SU-DHL-6 (cell line): Measurements from ENCODE around the gene TRIM29.

Source experiments
- H2AFZ ChIP-seq: fragments of 200-600 bp; sonication (generic); 2 replicates; pipeline ENCODE4 v1.6.1; 2014; ENCODE audit warnings: low read depth, mild to moderate bottlenecking, moderate library complexity, mixed read lengths, antibody characterized with exemption, low read length; ENCODE audit not compliant: severe bottlenecking
- H3F3A ChIP-seq: fragments of 200-600 bp; shearing (Covaris generic); 2 replicates; pipeline ENCODE4 v1.6.0; 2016; ENCODE audit warnings: antibody characterized with exemption, mild to moderate bottlenecking; ENCODE audit not compliant: insufficient read depth
- H3K27ac ChIP-seq: fragments of 200-600 bp; sonication (generic); 2 replicates; pipeline ENCODE4 v1.5.1; 2016; ENCODE audit warnings: low read depth, mild to moderate bottlenecking, low read length, moderate library complexity, mixed read lengths
- H3K27me3 ChIP-seq: fragments of 200-600 bp; sonication (generic), shearing (Covaris generic); 2 replicates; pipeline ENCODE4 v1.6.0; 2014; ENCODE audit warnings: mild to moderate bottlenecking, low read length
- H3K36me3 ChIP-seq: fragments of 200-600 bp; sonication (generic); 2 replicates; pipeline ENCODE4 v1.6.1; 2014; ENCODE audit warnings: mild to moderate bottlenecking, low read length, mixed read lengths
- H3K4me2 ChIP-seq: fragments of 300-600, 200-600 bp; shearing (Covaris generic), sonication (generic); 2 replicates; pipeline ENCODE4 v1.6.0; 2014; ENCODE audit warnings: low read length, low read depth, mild to moderate bottlenecking; ENCODE audit not compliant: poor library complexity, severe bottlenecking
- H3K4me3 ChIP-seq: fragments of 200-600 bp; sonication (generic); 2 replicates; pipeline ENCODE4 v1.5.1; 2014; ENCODE audit warnings: antibody characterized with exemption, low read length, mild to moderate bottlenecking, mixed read lengths; ENCODE audit not compliant: insufficient read depth, poor library complexity, severe bottlenecking
- H3K79me2 ChIP-seq: fragments of 200-600 bp; sonication (generic); 2 replicates; pipeline ENCODE4 v1.6.1; 2014; ENCODE audit warnings: mild to moderate bottlenecking, low read length, moderate library complexity; ENCODE audit not compliant: insufficient read depth
- H3K9ac ChIP-seq: fragments of 200-600 bp; sonication (generic); 2 replicates; pipeline ENCODE4 v1.7.0; 2014; ENCODE audit warnings: mild to moderate bottlenecking, low read length
- H3K9me2 ChIP-seq: fragments of 200-600 bp; sonication (generic); replicated peaks from 2 replicates; pipeline ENCODE4 v1.6.1; 2014; ENCODE audit warnings: low read length; ENCODE audit not compliant: insufficient read depth
- H3K9me3 ChIP-seq: fragments of 200-600 bp; sonication (generic); 2 replicates; pipeline ENCODE4 v1.6.1; 2014; ENCODE audit warnings: low read length, mixed read lengths; ENCODE audit not compliant: insufficient read depth
- H4K20me1 ChIP-seq: fragments of 200-600 bp; sonication (generic); 2 replicates; pipeline ENCODE4 v1.6.1; 2014; ENCODE audit warnings: low read depth, mild to moderate bottlenecking, antibody characterized with exemption, low read length, moderate library complexity, mixed read lengths
- CTCF ChIP-seq: fragments of 200-600 bp; sonication (generic); IDR thresholded peaks from one replicate; pipeline ENCODE4 v1.5.1; 2017; ENCODE audit warnings: antibody characterized with exemption, mild to moderate bottlenecking, low read length, moderate library complexity; ENCODE audit not compliant: insufficient read depth, poor library complexity, severe bottlenecking
- EZH2phosphoT487 ChIP-seq: fragments of 200-600 bp; sonication (generic), shearing (Covaris generic); conservative IDR thresholded peaks from 2 replicates; pipeline ENCODE4 v1.6.1; 2018; ENCODE audit warnings: mild to moderate bottlenecking, antibody characterized with exemption, low read length, moderate library complexity, mixed read lengths

The TRIM29 gene

GRCh38 chr11:120131941-120132644 is 5.8 kb downstream of the TRIM29 start:
- no peak overlapping the region for H3K4me3 ChIP-seq
- no peak overlapping the region for H3K9ac ChIP-seq
- H3K36me3 ChIP-seq, result no peaks in the 10 kb centered on the region
- H4K20me1 ChIP-seq, result no peaks in the 10 kb centered on the region
- H3K9me2 ChIP-seq, result no peaks in the 10 kb centered on the region
- no peaks in the 10 kb centered on the region for H3F3A ChIP-seq
- H3K79me2 ChIP-seq, result no peaks in the 10 kb centered on the region
- TF ChIP-seq CTCF, result no peak
- TF ChIP-seq EZH2phosphoT487, result no peak
- H3K27ac ChIP-seq, result no peak overlapping the region
- no peaks in the 10 kb centered on the region for H3K27me3 ChIP-seq
- H3K4me2 ChIP-seq, result no peak overlapping the region
- no peaks in the 10 kb centered on the region for H3K9me3 ChIP-seq
- no peak overlapping the region for H2AFZ ChIP-seq

GRCh38 chr11:120130991-120131760 is 6.7 kb downstream of the TRIM29 start:
- no peak overlapping the region for H3K4me3 ChIP-seq
- H3K27ac ChIP-seq, result no peak overlapping the region
- H3K36me3 ChIP-seq, result no peaks in the 10 kb centered on the region

GRCh38 chr11:120130176-120130980 is 7.5 kb downstream of the TRIM29 start:
- Histone ChIP-seq H3K9me3 (no peaks in the 10 kb centered on the region), H2AFZ (no peak overlapping the region), H3K27me3 (no peaks in the 10 kb centered on the region), H3K4me3 (no peak overlapping the region), H3K27ac (no peak overlapping the region), H3K36me3 (no peaks in the 10 kb centered on the region), H3K4me2 (no peak overlapping the region), H4K20me1 (no peaks in the 10 kb centered on the region), H3F3A (no peaks in the 10 kb centered on the region), H3K79me2 (no peaks in the 10 kb centered on the region), H3K9me2 (no peaks in the 10 kb centered on the region), H3K9ac (no peak overlapping the region)
- no peak for TF ChIP-seq CTCF
- no peak for TF ChIP-seq EZH2phosphoT487

More at GRCh38 chr11:120130991-120131760, 6.7 kb downstream of the TRIM29 start:
- H3K9me2 ChIP-seq, result no peaks in the 10 kb centered on the region
- H3K79me2 ChIP-seq, result no peaks in the 10 kb centered on the region
- no peak for TF ChIP-seq EZH2phosphoT487
- no peak for TF ChIP-seq CTCF
- H3F3A ChIP-seq, result no peaks in the 10 kb centered on the region
- H2AFZ ChIP-seq, result no peak overlapping the region
- no peak overlapping the region for H3K4me2 ChIP-seq
- H3K9ac ChIP-seq, result no peak overlapping the region
- no peaks in the 10 kb centered on the region for H3K27me3 ChIP-seq
- H4K20me1 ChIP-seq, result no peaks in the 10 kb centered on the region
- H3K9me3 ChIP-seq, result no peaks in the 10 kb centered on the region
